PC-3 (cell line): ENCODE results near the gene EVC. TPM values are rescaled to one million over a fixed set of nuclear protein-coding genes. Genes with fewer than 3 reads are reported as not detected.

Experiments
- ATAC-seq: fragments of 200-7000 bp; cut with Tn5 transposase; 2 replicates; pipeline ENCODE4 v1.9.1; 2020; ENCODE audit warnings: mild to moderate bottlenecking, moderate library complexity
- BruUV-seq: library from RNA; stranded (reverse); fragments of 400-500 nt; replicated peaks from 2 replicates; lab custom pipeline; 2021; lab: Mats Ljungman, UMichigan
- CTCF ChIA-PET: fragments of 300-600 bp; sonication (Branson Sonifier 250); formaldehyde crosslinking; loops from one replicate; lab custom pipeline; 2022; ENCODE audit warnings: antibody characterized with exemption; lab: Charles Lee
- POLR2A ChIA-PET: fragments of 300-600 bp; sonication (Branson Sonifier 250); formaldehyde crosslinking; loops from one replicate; lab custom pipeline; 2022; ENCODE audit warnings: antibody characterized with exemption; ENCODE audit not compliant: unreplicated experiment; lab: Charles Lee
- DNase-seq: peaks from one replicate; pipeline ENCODE4 v3.0.0-alpha.2; 2015
- H2AFZ ChIP-seq: fragments of 300-600 bp; sonication (generic); 2 replicates; pipeline ENCODE4 v1.6.0; 2016; ENCODE audit warnings: antibody characterized with exemption, low read length
- H3F3A ChIP-seq: fragments of 300-600 bp; sonication (generic); one replicate; pipeline ENCODE4 v1.6.0; 2017; ENCODE audit warnings: antibody characterized with exemption, low read length, control low read depth, mild to moderate bottlenecking; ENCODE audit not compliant: unreplicated experiment
- H3K27ac ChIP-seq: fragments of 300-600 bp; sonication (generic); 2 replicates; pipeline ENCODE4 v1.5.1; 2016; ENCODE audit warnings: mild to moderate bottlenecking, low read length
- H3K27me3 ChIP-seq: fragments of 300-600 bp; sonication (generic); 2 replicates; pipeline ENCODE4 v1.6.1; 2016; ENCODE audit warnings: low read length, mixed read lengths
- H3K36me3 ChIP-seq: fragments of 300-600 bp; sonication (generic); 2 replicates; pipeline ENCODE4 v1.6.1; 2016; ENCODE audit warnings: low read depth, mixed run types, low read length, mixed read lengths
- H3K4me1 ChIP-seq: fragments of 300-600 bp; sonication (generic); 2 replicates; pipeline ENCODE4 v1.5.1; 2016; ENCODE audit warnings: low read length; ENCODE audit not compliant: insufficient read depth
- H3K4me2 ChIP-seq: fragments of 300-600 bp; sonication (generic); 2 replicates; pipeline ENCODE4 v1.6.0; 2016; ENCODE audit warnings: low read length
- H3K4me3 ChIP-seq: fragments of 300-600 bp; sonication (generic); 2 replicates; pipeline ENCODE4 v1.5.1; 2016; ENCODE audit warnings: mild to moderate bottlenecking, low read length, mixed read lengths
- H3K79me2 ChIP-seq: fragments of 300-600 bp; sonication (generic); 2 replicates; pipeline ENCODE4 v1.6.1; 2017; ENCODE audit warnings: low read length, mixed read lengths
- H3K9ac ChIP-seq: fragments of 300-600 bp; sonication (generic); 2 replicates; pipeline ENCODE4 v1.6.0; 2016; ENCODE audit warnings: mild to moderate bottlenecking, low read length
- H3K9me2 ChIP-seq: fragments of 300-600 bp; sonication (generic); replicated peaks from 2 replicates; pipeline ENCODE4 v1.6.1; 2016; ENCODE audit warnings: mixed run types, low read length, mixed read lengths
- H3K9me3 ChIP-seq: fragments of 300-600 bp; sonication (generic); 2 replicates; pipeline ENCODE4 v1.6.1; 2016; ENCODE audit warnings: low read length, mixed read lengths
- H4K20me1 ChIP-seq: fragments of 300-600 bp; sonication (generic); 2 replicates; pipeline ENCODE4 v1.6.1; 2016; ENCODE audit warnings: low read length, mixed read lengths
- EZH2 ChIP-seq: fragments of 300-600 bp; sonication (generic); IDR thresholded peaks from one replicate; pipeline ENCODE4 v1.6.1; 2017; ENCODE audit warnings: antibody characterized with exemption, mild to moderate bottlenecking, low read length; ENCODE audit not compliant: unreplicated experiment
- EZH2phosphoT487 ChIP-seq: fragments of 300-600 bp; sonication (generic); IDR thresholded peaks from 2 replicates; pipeline ENCODE4 v1.6.1; 2018; ENCODE audit warnings: mild to moderate bottlenecking, antibody characterized with exemption, low read length, borderline replicate concordance
- intact Hi-C: fragments of 100-400 bp; cut with micrococcal nuclease; formaldehyde crosslinking; loops from 2 replicates; pipeline ENCODE4 v1.9.0; 2023
- total RNA-seq: library from RNA; depleted of rRNA; stranded (reverse); fragments of >200 nt; gene quantifications from 2 replicates; pipeline ENCODE4 v1.2.3, GENCODE V29; 2014
- TF ChIP-seq, protein P1 (sequence below): fragments of 300-600 bp; sonication (generic); conservative IDR thresholded peaks from 2 replicates; pipeline ENCODE4 v1.5.1; 2017; ENCODE audit warnings: antibody characterized with exemption, low read depth, mild to moderate bottlenecking, low read length

The EVC gene
- total RNA-seq, 1 experiment from 2014 or later = 22.7 TPM

DNA sequence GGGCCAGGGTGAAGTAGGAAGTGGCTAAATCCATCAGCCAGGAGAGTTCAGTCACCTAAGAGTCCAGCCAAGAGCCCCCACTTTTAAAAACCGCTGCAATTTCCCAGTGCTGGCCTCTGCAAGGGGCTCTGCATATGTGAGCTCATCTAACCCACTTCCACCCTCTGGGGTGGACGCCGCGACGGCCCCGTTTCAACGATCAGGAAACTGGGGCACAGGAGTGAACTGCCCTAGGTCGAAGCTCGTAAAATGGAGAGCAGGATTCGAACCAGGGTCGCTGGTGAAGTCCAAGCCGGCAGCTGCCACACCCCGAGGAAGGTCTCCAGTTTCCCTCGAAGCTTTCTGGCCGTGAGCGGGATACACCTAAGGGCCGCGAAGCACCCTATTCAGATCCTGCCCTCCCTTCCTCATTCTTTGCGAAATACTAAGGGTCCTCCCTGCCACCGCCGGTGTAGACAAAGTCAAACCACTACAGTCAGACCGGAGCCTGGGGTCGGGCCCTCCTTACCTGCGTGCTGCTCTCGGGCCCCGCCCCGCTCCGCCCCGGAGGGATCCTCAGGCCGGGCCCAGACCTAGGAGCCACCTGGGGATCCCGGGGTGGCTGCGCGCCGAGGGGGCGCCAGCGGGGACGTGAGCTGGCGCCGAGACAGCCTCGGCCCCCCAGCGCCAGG, 3.1 kb upstream of the EVC start:
- Histone ChIP-seq H3K27ac (no peak overlapping the region), H3K9me3 (no peaks in the 10 kb centered on the region), H2AFZ (peak overlapping the region; percentile 84), H3K9me2 (no peaks in the 10 kb centered on the region), H4K20me1 (no peaks in the 10 kb centered on the region), H3K9ac (peak overlapping the region; percentile 61), H3K36me3 (no peaks in the 10 kb centered on the region), H3F3A (no peaks in the 10 kb centered on the region), H3K79me2 (peaks cover 15% of the 10 kb centered on the region), H3K4me3 (peak overlapping the region; percentile 69), H3K4me2 (peak overlapping the region; percentile 89), H3K27me3 (no peaks in the 10 kb centered on the region), H3K4me1 (peaks cover 32% of the 10 kb centered on the region)
- ATAC-seq (peak; percentile 24), DNase-seq (peak; percentile 23)
- intact Hi-C loops = no loop called here
- TSS peak; percentile 40 for BruUV-seq
- POLR2A ChIA-PET = no interaction called here
- TF ChIP-seq EZH2phosphoT487 = no peak
- TF ChIP-seq, protein P1, sequence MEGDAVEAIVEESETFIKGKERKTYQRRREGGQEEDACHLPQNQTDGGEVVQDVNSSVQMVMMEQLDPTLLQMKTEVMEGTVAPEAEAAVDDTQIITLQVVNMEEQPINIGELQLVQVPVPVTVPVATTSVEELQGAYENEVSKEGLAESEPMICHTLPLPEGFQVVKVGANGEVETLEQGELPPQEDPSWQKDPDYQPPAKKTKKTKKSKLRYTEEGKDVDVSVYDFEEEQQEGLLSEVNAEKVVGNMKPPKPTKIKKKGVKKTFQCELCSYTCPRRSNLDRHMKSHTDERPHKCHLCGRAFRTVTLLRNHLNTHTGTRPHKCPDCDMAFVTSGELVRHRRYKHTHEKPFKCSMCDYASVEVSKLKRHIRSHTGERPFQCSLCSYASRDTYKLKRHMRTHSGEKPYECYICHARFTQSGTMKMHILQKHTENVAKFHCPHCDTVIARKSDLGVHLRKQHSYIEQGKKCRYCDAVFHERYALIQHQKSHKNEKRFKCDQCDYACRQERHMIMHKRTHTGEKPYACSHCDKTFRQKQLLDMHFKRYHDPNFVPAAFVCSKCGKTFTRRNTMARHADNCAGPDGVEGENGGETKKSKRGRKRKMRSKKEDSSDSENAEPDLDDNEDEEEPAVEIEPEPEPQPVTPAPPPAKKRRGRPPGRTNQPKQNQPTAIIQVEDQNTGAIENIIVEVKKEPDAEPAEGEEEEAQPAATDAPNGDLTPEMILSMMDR = no peak
- no peak for TF ChIP-seq EZH2
- CTCF ChIA-PET = no interaction called here

DNA sequence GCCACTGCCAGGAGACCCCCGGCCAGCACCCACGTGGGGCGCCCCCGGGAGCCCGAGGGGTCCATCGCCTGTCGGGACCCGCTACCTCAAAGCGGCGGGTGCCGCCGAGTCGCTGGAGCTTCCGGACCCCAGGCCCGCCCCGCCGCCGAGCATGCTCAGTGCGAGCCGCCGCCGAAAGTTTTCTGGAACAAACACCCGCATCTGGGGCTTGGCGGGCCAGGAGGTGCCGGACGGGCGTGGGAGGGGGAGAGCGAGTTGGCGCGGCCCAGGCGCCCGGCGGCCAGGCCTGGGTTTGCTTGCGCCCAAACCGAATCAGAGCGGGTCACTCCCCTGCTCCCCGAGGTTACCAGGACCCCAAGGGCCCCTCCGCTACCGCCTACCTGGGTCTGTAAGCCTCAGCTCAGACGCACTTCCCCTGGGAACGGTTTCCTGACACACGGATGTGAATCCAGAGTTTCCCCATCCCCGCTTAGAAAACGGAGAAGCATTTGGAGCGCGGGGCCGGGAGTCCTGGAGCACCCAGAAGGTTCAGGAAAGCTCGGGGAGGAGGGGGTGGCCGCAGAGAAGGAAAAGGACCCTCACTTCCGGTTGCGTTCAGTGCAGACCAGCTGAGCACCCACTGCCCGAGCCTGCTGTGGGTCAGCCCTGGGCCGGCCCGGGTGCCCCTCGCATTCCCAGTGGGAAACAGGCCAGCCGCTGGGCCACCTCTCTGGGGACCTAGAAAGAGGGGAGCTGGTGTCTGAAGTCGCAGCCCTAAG, 2.4 kb upstream of the EVC start, which contains the start of gene EVC2:
TSS of gene EVC2 (minus strand) at position 111 of the 758 bp plus-strand sequence. CDS start at position 65, 46 bp downstream.
- H3K27ac ChIP-seq = no peak within 1 kb of the TSS
- ATAC-seq = peak; percentile 12; the same call in 1 of the 2 replicates

DNA sequence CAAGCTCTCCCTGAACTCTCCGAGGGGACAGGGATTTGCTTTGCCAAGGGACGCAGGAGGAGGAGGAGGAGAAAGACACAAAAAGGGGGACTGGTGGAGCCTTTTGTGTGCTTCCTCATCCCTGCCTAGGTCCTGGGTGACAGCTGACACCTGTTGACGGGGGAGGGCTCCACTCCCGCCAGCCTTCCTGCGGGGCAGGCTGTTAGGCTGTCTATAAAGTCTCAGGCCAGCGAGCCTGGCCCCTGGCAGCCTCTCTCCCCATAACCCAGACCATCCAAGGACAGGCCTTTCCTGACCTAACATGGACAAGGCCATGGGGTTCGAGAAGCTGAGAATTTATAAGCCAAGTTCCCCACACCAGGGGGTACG, 1.8 kb upstream of the EVC start:
- Histone ChIP-seq H3K27ac (no peak overlapping the region), H3F3A (no peaks in the 10 kb centered on the region), H4K20me1 (no peaks in the 10 kb centered on the region), H3K36me3 (0 out of 2 replicates have a peak, but pooled peaks cover under 1% of the 10 kb centered on the region), H3K9me3 (no peaks in the 10 kb centered on the region), H3K9me2 (no peaks in the 10 kb centered on the region), H3K4me3 (no peak overlapping the region), H2AFZ (no peak overlapping the region), H3K4me2 (no peak overlapping the region), H3K4me1 (peaks cover 34% of the 10 kb centered on the region), H3K9ac (no peak overlapping the region), H3K27me3 (no peaks in the 10 kb centered on the region), H3K79me2 (peaks cover 24% of the 10 kb centered on the region)
- DNase-seq (no peak), ATAC-seq (no peak)
- no peak for TF ChIP-seq EZH2
- no peak for TF ChIP-seq EZH2phosphoT487
- TF ChIP-seq, protein P1 = no peak
- intact Hi-C loops = no loop called here
- CTCF ChIA-PET = no interaction called here
- no TSS peak for BruUV-seq
- POLR2A ChIA-PET = no interaction called here

More for the DNA sequence above, 2.4 kb upstream of the EVC start, which contains the start of gene EVC2:
- Histone ChIP-seq H4K20me1 (no peaks in the 10 kb centered on the region), H3K4me1 (peaks cover 34% of the 10 kb centered on the region), H3K9ac (peak within 1 kb of the TSS; percentile 61), H3K9me3 (no peaks in the 10 kb centered on the region), H3K27me3 (no peaks in the 10 kb centered on the region), H3K4me3 (peak within 1 kb of the TSS; percentile 69), H3K36me3 (no peaks in the 10 kb centered on the region), H2AFZ (peak within 1 kb of the TSS; percentile 84), H3F3A (no peaks in the 10 kb centered on the region), H3K79me2 (peaks cover 19% of the 10 kb centered on the region), H3K4me2 (peak within 1 kb of the TSS; percentile 89), H3K9me2 (no peaks in the 10 kb centered on the region)
- intact Hi-C loops = no loop called here
- ChIA-PET CTCF (no interaction called here), POLR2A (no interaction called here)
- no TSS peak for BruUV-seq
- DNase-seq = peak; percentile 18
- TF ChIP-seq EZH2 = no peak
